CD4-positive, alpha-beta T cell treated with Interleukin-2 at 100 ng/mL for 4 hours (primary cell): ENCODE data around the gene MRPL3.

ENCODE experiments used
- DNase-seq: peaks from one replicate; pipeline ENCODE4 v3.0.0-alpha.2; 2020; ENCODE audit warnings: low spot score

MRPL3 gene

GRCh38 chr3:131494706-131495105, 8.1 kb downstream of the MRPL3 start:
- no peak for DNase-seq

- no peak for DNase-seq
Measured at GRCh38 chr3:131491775-131492174, 11.0 kb downstream of the MRPL3 start.

GRCh38 chr3:131491084-131491483, 11.7 kb downstream of the MRPL3 start:
- no peak for DNase-seq

GRCh38 chr3:131486545-131486944, 16.2 kb downstream of the MRPL3 start:
- DNase-seq: peak; percentile 23

GRCh38 chr3:131485119-131485518, 17.7 kb downstream of the MRPL3 start:
- DNase-seq: no peak

GRCh38 chr3:131484496-131485111, 18.2 kb downstream of the MRPL3 start:
- no peak for DNase-seq

GRCh38 chr3:131480116-131480515, 22.7 kb downstream of the MRPL3 start:
- no peak for DNase-seq

GRCh38 chr3:131477813-131478212, 25.0 kb downstream of the MRPL3 start:
- no peak for DNase-seq

- DNase-seq: no peak
Measured at GRCh38 chr3:131474115-131474514, 28.7 kb downstream of the MRPL3 start.

GRCh38 chr3:131470377-131470776, 32.4 kb downstream of the MRPL3 start:
- DNase-seq: no peak

- DNase-seq: no peak
Measured at GRCh38 chr3:131458653-131459052, 44.1 kb downstream of the MRPL3 start.

- DNase-seq: no peak
Measured at GRCh38 chr3:131457220-131457619, 45.6 kb downstream of the MRPL3 start.

- DNase-seq: no peak
Measured at GRCh38 chr3:131454501-131454900, 48.3 kb downstream of the MRPL3 start.

GRCh38 chr3:131453533-131453932, 49.2 kb downstream of the MRPL3 start:
- no peak for DNase-seq

GRCh38 chr3:131447349-131447748, 55.4 kb downstream of the MRPL3 start:
- no peak for DNase-seq

- DNase-seq: no peak
Measured at GRCh38 chr3:131444180-131444579, 58.6 kb downstream of the MRPL3 start.

GRCh38 chr3:131439084-131439483, 63.7 kb downstream of the MRPL3 start:
- DNase-seq: no peak

- DNase-seq: no peak
Measured at GRCh38 chr3:131435000-131435399, 67.8 kb downstream of the MRPL3 start.

- DNase-seq: no peak
Measured at GRCh38 chr3:131432441-131432840, 70.3 kb downstream of the MRPL3 start.

GRCh38 chr3:131431754-131432153, 71.0 kb downstream of the MRPL3 start:
- no peak for DNase-seq

- no peak for DNase-seq
Measured at GRCh38 chr3:131427226-131427625, 75.5 kb downstream of the MRPL3 start.

- no peak for DNase-seq
Measured at GRCh38 chr3:131421957-131422498, 80.7 kb downstream of the MRPL3 start.

GRCh38 chr3:131421301-131421700, 81.5 kb downstream of the MRPL3 start:
- DNase-seq: no peak

GRCh38 chr3:131417751-131418150, 85.0 kb downstream of the MRPL3 start:
- no peak for DNase-seq
